ENCODE measurements around the gene PIK3R5.

DNA sequence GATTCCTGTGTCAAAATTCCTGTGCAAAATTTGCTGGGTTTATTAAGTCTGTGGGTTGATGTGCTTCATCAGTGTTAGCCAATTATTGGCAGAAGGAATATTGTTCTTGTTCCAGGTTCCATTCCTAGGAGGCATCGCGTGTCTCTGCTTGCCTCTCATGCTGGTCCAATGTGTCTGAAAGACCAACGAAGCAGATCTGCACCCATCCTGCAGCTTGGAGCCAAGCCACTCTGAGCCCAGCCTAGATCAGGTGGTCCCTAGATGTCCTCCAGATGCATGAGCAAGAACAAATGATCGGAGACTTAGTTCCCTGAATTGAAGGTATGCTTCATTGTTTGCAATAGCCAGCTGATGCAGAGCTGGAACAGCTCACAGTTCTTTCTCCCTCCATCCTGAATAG, 87.5 kb downstream of the PIK3R5 start:
- TF ChIP-seq CTCF (IDR thresholded peaks at IDR 0.05; ENCODE audit: insufficient read depth, low read length, poor library complexity, severe bottlenecking) (no peak), EZH2phosphoT487 (conservative IDR thresholded peaks at IDR 0.05; ENCODE audit: low read length) (no peak)

Measured in SU-DHL-6 (cell line).